ENCODE data around the gene CCDC183. TPM values are rescaled to one million over a fixed set of nuclear protein-coding genes. Genes with fewer than 3 reads are reported as not detected.

Gene CCDC183
- total and polyA plus RNA-seq, 4 donors: 0.20 to 1.8 (median 1.0) TPM

GRCh38 chr9:136857166-136857565, 61.0 kb downstream of the CCDC183 start (continued):
- TF ChIP-seq RXRA (IDR thresholded peaks at IDR 0.05): no peak
- no peak for TF ChIP-seq JUND (IDR thresholded peaks at IDR 0.05)
- TF ChIP-seq ZBTB33 (IDR thresholded peaks at IDR 0.05): no peak
- no peak for TF ChIP-seq GABPA (IDR thresholded peaks at IDR 0.05 in 1 of 2, conservative IDR thresholded peaks at IDR 0.05 in 1 of 2)
- TF ChIP-seq FOXA2 (IDR thresholded peaks at IDR 0.05): no peak

Small RNA genes lying within 50 kb of the gene (small RNA-seq; reads per million reads assigned to genes)
- gene AL355987.2 (not detected), gene ATP6V1G1P3 (not detected), gene MIR4292 (not detected), gene MIR6722 (not detected)

Other genes starting within 250 kb of the CCDC183 start
- gene EGFL7, start 133.4 kb upstream of the CCDC183 start, total RNA-seq: 10 to 100 TPM; 34.5 to 38.5 TPM
- 10 to 100 TPM; 32.1 to 39.7 TPM for gene EGFL7, start 133.4 kb upstream of the CCDC183 start, polyA plus RNA-seq
- gene AGPAT2, start 108.9 kb upstream of the CCDC183 start, total RNA-seq: 100 to 1,000 TPM in 1 of 2 donors, 10 to 100 TPM in 1; 75.1 to 213 TPM
- gene AGPAT2, start 108.9 kb upstream of the CCDC183 start, polyA plus RNA-seq: 100 to 1,000 TPM; 211 to 222 TPM
- gene DIPK1B, start 83.8 kb upstream of the CCDC183 start, total RNA-seq: 10 to 100 TPM in 1 of 2 donors, 1 to 10 TPM in 1; 6.4 to 19.7 TPM
- gene DIPK1B, start 83.8 kb upstream of the CCDC183 start, polyA plus RNA-seq: 1 to 10 TPM; 2.3 to 4.1 TPM
- gene LCN10, start 53.4 kb upstream of the CCDC183 start, total RNA-seq: under 1 TPM; 0.08 to 0.14 TPM
- gene LCN10, start 53.4 kb upstream of the CCDC183 start, polyA plus RNA-seq: under 1 TPM; 0.11 to 0.12 TPM
- not detected for gene LCN6, start 47.8 kb upstream of the CCDC183 start, total RNA-seq
- under 1 TPM; 0.14 to 0.32 TPM for gene LCN6, start 47.8 kb upstream of the CCDC183 start, polyA plus RNA-seq
- gene LCN8, start 38.1 kb upstream of the CCDC183 start, total RNA-seq: not detected
- not detected for gene LCN8, start 38.1 kb upstream of the CCDC183 start, polyA plus RNA-seq
- gene LCN15, start 31.8 kb upstream of the CCDC183 start, total RNA-seq: not detected
- not detected for gene LCN15, start 31.8 kb upstream of the CCDC183 start, polyA plus RNA-seq
- gene TMEM141, start 5.0 kb upstream of the CCDC183 start, total RNA-seq: 10 to 100 TPM; 32.2 to 58.9 TPM
- 10 to 100 TPM; 73.6 to 74.7 TPM for gene TMEM141, start 5.0 kb upstream of the CCDC183 start, polyA plus RNA-seq
- gene RABL6, start 11.6 kb downstream of the CCDC183 start, total RNA-seq: 10 to 100 TPM; 12.6 to 32.6 TPM
- gene RABL6, start 11.6 kb downstream of the CCDC183 start, polyA plus RNA-seq: 1 to 10 TPM; 3.6 to 8.7 TPM
- 1 to 10 TPM in 1 of 2 donors, under 1 TPM in 1; 0.56 to 2.3 TPM for gene AJM1, start 46.1 kb downstream of the CCDC183 start, total RNA-seq
- gene AJM1, start 46.1 kb downstream of the CCDC183 start, polyA plus RNA-seq: 1 to 10 TPM in 1 of 2 donors, under 1 TPM in 1; 0.61 to 1.0 TPM
- 10 to 100 TPM; 23.2 to 40.4 TPM for gene PHPT1, start 53.1 kb downstream of the CCDC183 start, total RNA-seq
- gene PHPT1, start 53.1 kb downstream of the CCDC183 start, polyA plus RNA-seq: 10 to 100 TPM; 44.2 to 83.1 TPM
- gene MAMDC4, start 56.0 kb downstream of the CCDC183 start, total RNA-seq: 1 to 10 TPM; 4.0 to 8.1 TPM
- gene MAMDC4, start 56.0 kb downstream of the CCDC183 start, polyA plus RNA-seq: 1 to 10 TPM; 2.4 to 3.9 TPM
- gene EDF1, start 70.0 kb downstream of the CCDC183 start, total RNA-seq: 100 to 1,000 TPM; 123 to 248 TPM
- gene EDF1, start 70.0 kb downstream of the CCDC183 start, polyA plus RNA-seq: 100 to 1,000 TPM; 289 to 513 TPM
- 10 to 100 TPM in 1 of 2 donors, 1 to 10 TPM in 1; 7.5 to 14.9 TPM for gene TRAF2, start 90.2 kb downstream of the CCDC183 start, total RNA-seq
- 1 to 10 TPM; 4.7 to 6.1 TPM for gene TRAF2, start 90.2 kb downstream of the CCDC183 start, polyA plus RNA-seq
- 100 to 1,000 TPM in 1 of 2 donors, 10 to 100 TPM in 1; 64.0 to 163 TPM for gene FBXW5, start 148.4 kb downstream of the CCDC183 start, total RNA-seq
- gene FBXW5, start 148.4 kb downstream of the CCDC183 start, polyA plus RNA-seq: 100 to 1,000 TPM in 1 of 2 donors, 10 to 100 TPM in 1; 87.1 to 130 TPM
- gene C8G, start 148.9 kb downstream of the CCDC183 start, total RNA-seq: 100 to 1,000 TPM in 1 of 2 donors, 10 to 100 TPM in 1; 25.1 to 323 TPM
- gene C8G, start 148.9 kb downstream of the CCDC183 start, polyA plus RNA-seq: 1,000 to 10,000 TPM in 1 of 2 donors, 100 to 1,000 TPM in 1; 892 to 1,117 TPM
- 1 to 10 TPM; 2.3 to 5.2 TPM for gene LCN12, start 155.9 kb downstream of the CCDC183 start, total RNA-seq
- 10 to 100 TPM in 1 of 2 donors, 1 to 10 TPM in 1; 7.3 to 12.2 TPM for gene LCN12, start 155.9 kb downstream of the CCDC183 start, polyA plus RNA-seq
- gene PTGDS, start 181.2 kb downstream of the CCDC183 start, total RNA-seq: 1 to 10 TPM in 1 of 2 donors, under 1 TPM in 1; 0.23 to 5.4 TPM
- gene PTGDS, start 181.2 kb downstream of the CCDC183 start, polyA plus RNA-seq: 10 to 100 TPM in 1 of 2 donors, 1 to 10 TPM in 1; 7.4 to 15.2 TPM
- under 1 TPM in 1 of 2 donors, not detected in 1; 0.08 TPM for gene LCNL1, start 186.7 kb downstream of the CCDC183 start, total RNA-seq
- under 1 TPM in 1 of 2 donors, not detected in 1; 0.01 TPM for gene LCNL1, start 186.7 kb downstream of the CCDC183 start, polyA plus RNA-seq
- 1 to 10 TPM; 7.3 to 9.0 TPM for gene PAXX, start 196.1 kb downstream of the CCDC183 start, total RNA-seq
- gene PAXX, start 196.1 kb downstream of the CCDC183 start, polyA plus RNA-seq: 10 to 100 TPM; 29.4 to 34.1 TPM
- under 1 TPM; 0.33 to 0.42 TPM for gene CLIC3, start 200.2 kb downstream of the CCDC183 start, total RNA-seq
- under 1 TPM; 0.38 to 0.83 TPM for gene CLIC3, start 200.2 kb downstream of the CCDC183 start, polyA plus RNA-seq
- gene ABCA2, start 231.9 kb downstream of the CCDC183 start, total RNA-seq: 10 to 100 TPM in 1 of 2 donors, 1 to 10 TPM in 1; 2.9 to 15.2 TPM
- gene ABCA2, start 231.9 kb downstream of the CCDC183 start, polyA plus RNA-seq: 10 to 100 TPM in 1 of 2 donors, 1 to 10 TPM in 1; 9.5 to 15.1 TPM
- under 1 TPM; 0.37 to 0.67 TPM for gene FUT7, start 235.8 kb downstream of the CCDC183 start, total RNA-seq
- under 1 TPM in 1 of 2 donors, not detected in 1; 0.14 TPM for gene FUT7, start 235.8 kb downstream of the CCDC183 start, polyA plus RNA-seq
- gene NPDC1, start 249.8 kb downstream of the CCDC183 start, total RNA-seq: 1 to 10 TPM; 2.7 to 5.6 TPM
- gene NPDC1, start 249.8 kb downstream of the CCDC183 start, polyA plus RNA-seq: 10 to 100 TPM in 1 of 2 donors, 1 to 10 TPM in 1; 9.0 to 14.5 TPM